PC-3 (cell line): ENCODE measurements around the gene ICAM1. TPM values are rescaled to one million over a fixed set of nuclear protein-coding genes. Genes with fewer than 3 reads are reported as not detected.

Experiments
- ATAC-seq: fragments of 200-7000 bp; cut with Tn5 transposase; 2 replicates; pipeline ENCODE4 v1.9.1; 2020; ENCODE audit warnings: mild to moderate bottlenecking, moderate library complexity
- BruUV-seq: library from RNA; stranded (reverse); fragments of 400-500 nt; replicated peaks from 2 replicates; lab custom pipeline; 2021; lab: Mats Ljungman, UMichigan
- CTCF ChIA-PET: fragments of 300-600 bp; sonication (Branson Sonifier 250); formaldehyde crosslinking; loops from one replicate; lab custom pipeline; 2022; ENCODE audit warnings: antibody characterized with exemption; lab: Charles Lee
- POLR2A ChIA-PET: fragments of 300-600 bp; sonication (Branson Sonifier 250); formaldehyde crosslinking; loops from one replicate; lab custom pipeline; 2022; ENCODE audit warnings: antibody characterized with exemption; ENCODE audit not compliant: unreplicated experiment; lab: Charles Lee
- DNase-seq: peaks from one replicate; pipeline ENCODE4 v3.0.0-alpha.2; 2015
- H2AFZ ChIP-seq: fragments of 300-600 bp; sonication (generic); 2 replicates; pipeline ENCODE4 v1.6.0; 2016; ENCODE audit warnings: antibody characterized with exemption, low read length
- H3F3A ChIP-seq: fragments of 300-600 bp; sonication (generic); one replicate; pipeline ENCODE4 v1.6.0; 2017; ENCODE audit warnings: antibody characterized with exemption, low read length, control low read depth, mild to moderate bottlenecking; ENCODE audit not compliant: unreplicated experiment
- H3K27ac ChIP-seq: fragments of 300-600 bp; sonication (generic); 2 replicates; pipeline ENCODE4 v1.5.1; 2016; ENCODE audit warnings: mild to moderate bottlenecking, low read length
- H3K27me3 ChIP-seq: fragments of 300-600 bp; sonication (generic); 2 replicates; pipeline ENCODE4 v1.6.1; 2016; ENCODE audit warnings: low read length, mixed read lengths
- H3K36me3 ChIP-seq: fragments of 300-600 bp; sonication (generic); 2 replicates; pipeline ENCODE4 v1.6.1; 2016; ENCODE audit warnings: low read depth, mixed run types, low read length, mixed read lengths
- H3K4me1 ChIP-seq: fragments of 300-600 bp; sonication (generic); 2 replicates; pipeline ENCODE4 v1.5.1; 2016; ENCODE audit warnings: low read length; ENCODE audit not compliant: insufficient read depth
- H3K4me2 ChIP-seq: fragments of 300-600 bp; sonication (generic); 2 replicates; pipeline ENCODE4 v1.6.0; 2016; ENCODE audit warnings: low read length
- H3K4me3 ChIP-seq: fragments of 300-600 bp; sonication (generic); 2 replicates; pipeline ENCODE4 v1.5.1; 2016; ENCODE audit warnings: mild to moderate bottlenecking, low read length, mixed read lengths
- H3K79me2 ChIP-seq: fragments of 300-600 bp; sonication (generic); 2 replicates; pipeline ENCODE4 v1.6.1; 2017; ENCODE audit warnings: low read length, mixed read lengths
- H3K9ac ChIP-seq: fragments of 300-600 bp; sonication (generic); 2 replicates; pipeline ENCODE4 v1.6.0; 2016; ENCODE audit warnings: mild to moderate bottlenecking, low read length
- H3K9me2 ChIP-seq: fragments of 300-600 bp; sonication (generic); replicated peaks from 2 replicates; pipeline ENCODE4 v1.6.1; 2016; ENCODE audit warnings: mixed run types, low read length, mixed read lengths
- H3K9me3 ChIP-seq: fragments of 300-600 bp; sonication (generic); 2 replicates; pipeline ENCODE4 v1.6.1; 2016; ENCODE audit warnings: low read length, mixed read lengths
- H4K20me1 ChIP-seq: fragments of 300-600 bp; sonication (generic); 2 replicates; pipeline ENCODE4 v1.6.1; 2016; ENCODE audit warnings: low read length, mixed read lengths
- EZH2 ChIP-seq: fragments of 300-600 bp; sonication (generic); IDR thresholded peaks from one replicate; pipeline ENCODE4 v1.6.1; 2017; ENCODE audit warnings: antibody characterized with exemption, mild to moderate bottlenecking, low read length; ENCODE audit not compliant: unreplicated experiment
- EZH2phosphoT487 ChIP-seq: fragments of 300-600 bp; sonication (generic); IDR thresholded peaks from 2 replicates; pipeline ENCODE4 v1.6.1; 2018; ENCODE audit warnings: mild to moderate bottlenecking, antibody characterized with exemption, low read length, borderline replicate concordance
- intact Hi-C: fragments of 100-400 bp; cut with micrococcal nuclease; formaldehyde crosslinking; loops from 2 replicates; pipeline ENCODE4 v1.9.0; 2023
- total RNA-seq: library from RNA; depleted of rRNA; stranded (reverse); fragments of >200 nt; gene quantifications from 2 replicates; pipeline ENCODE4 v1.2.3, GENCODE V29; 2014
- TF ChIP-seq, protein P1 (sequence below): fragments of 300-600 bp; sonication (generic); conservative IDR thresholded peaks from 2 replicates; pipeline ENCODE4 v1.5.1; 2017; ENCODE audit warnings: antibody characterized with exemption, low read depth, mild to moderate bottlenecking, low read length

The ICAM1 gene
- total RNA-seq, 1 experiment from 2014 or later = 15.3 TPM

DNA sequence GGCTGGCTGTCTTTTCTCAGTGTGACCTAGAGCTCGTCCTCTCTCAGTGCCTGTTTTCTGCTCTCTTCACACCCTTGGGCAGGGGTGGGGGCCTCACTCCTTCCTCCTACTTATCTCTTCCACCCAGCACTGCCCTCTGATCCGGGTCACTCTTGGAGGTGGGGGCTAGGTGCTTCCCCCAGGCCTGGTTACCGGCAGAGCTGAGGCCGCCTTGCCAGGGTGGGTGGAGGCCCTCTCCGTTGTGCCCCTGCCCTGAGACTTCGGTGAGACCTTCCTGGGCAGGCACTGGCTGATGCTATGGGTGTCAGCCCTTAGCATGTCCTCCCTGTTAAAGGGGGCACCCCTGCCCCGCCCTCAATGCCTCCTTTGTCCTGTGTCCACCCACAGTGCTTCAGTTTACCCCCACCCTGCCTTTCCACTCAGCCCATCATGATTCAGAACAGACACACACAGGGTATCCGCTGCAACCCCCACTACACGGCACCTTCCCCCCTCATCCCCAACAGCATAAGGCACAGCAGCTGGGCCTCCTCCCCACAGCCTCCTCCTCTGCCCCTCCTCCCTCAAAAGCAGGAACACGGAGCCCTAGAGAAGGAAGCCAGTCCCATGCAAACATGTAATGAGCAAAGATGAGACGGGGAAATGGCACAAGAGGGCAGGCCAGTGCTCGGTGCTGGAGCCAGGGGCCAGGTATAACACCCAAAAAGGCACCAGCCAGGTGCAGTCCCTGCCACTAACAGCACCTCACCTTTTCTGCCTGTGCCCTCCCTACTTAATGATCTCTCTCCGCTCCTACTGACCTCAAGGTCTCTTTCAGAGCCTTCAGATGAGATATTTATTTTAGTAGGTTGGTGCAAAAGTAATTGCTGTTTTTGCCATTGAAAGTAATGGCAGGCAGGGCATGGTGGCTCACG is 28.9 kb downstream of the ICAM1 start:
- Histone ChIP-seq H3K4me3 (no peak overlapping the region), H2AFZ (no peak overlapping the region), H3K9me2 (no peaks in the 10 kb centered on the region), H3F3A (no peaks in the 10 kb centered on the region), H3K79me2 (no peaks in the 10 kb centered on the region), H3K4me1 (peaks cover 8% of the 10 kb centered on the region), H3K9me3 (no peaks in the 10 kb centered on the region), H3K27me3 (no peaks in the 10 kb centered on the region), H3K27ac (no peak overlapping the region), H3K9ac (no peak overlapping the region), H4K20me1 (no peaks in the 10 kb centered on the region), H3K36me3 (no peaks in the 10 kb centered on the region), H3K4me2 (no peak overlapping the region)
- POLR2A ChIA-PET = interaction anchor here (0.6 kb wide), 1 partner anchor 82 kb away, joined by 4 read pairs; no protein-coding TSS in a partner anchor
- ATAC-seq (no peak), DNase-seq (no peak)
- CTCF ChIA-PET = no interaction called here
- TF ChIP-seq EZH2phosphoT487 = no peak
- TF ChIP-seq, protein P1, sequence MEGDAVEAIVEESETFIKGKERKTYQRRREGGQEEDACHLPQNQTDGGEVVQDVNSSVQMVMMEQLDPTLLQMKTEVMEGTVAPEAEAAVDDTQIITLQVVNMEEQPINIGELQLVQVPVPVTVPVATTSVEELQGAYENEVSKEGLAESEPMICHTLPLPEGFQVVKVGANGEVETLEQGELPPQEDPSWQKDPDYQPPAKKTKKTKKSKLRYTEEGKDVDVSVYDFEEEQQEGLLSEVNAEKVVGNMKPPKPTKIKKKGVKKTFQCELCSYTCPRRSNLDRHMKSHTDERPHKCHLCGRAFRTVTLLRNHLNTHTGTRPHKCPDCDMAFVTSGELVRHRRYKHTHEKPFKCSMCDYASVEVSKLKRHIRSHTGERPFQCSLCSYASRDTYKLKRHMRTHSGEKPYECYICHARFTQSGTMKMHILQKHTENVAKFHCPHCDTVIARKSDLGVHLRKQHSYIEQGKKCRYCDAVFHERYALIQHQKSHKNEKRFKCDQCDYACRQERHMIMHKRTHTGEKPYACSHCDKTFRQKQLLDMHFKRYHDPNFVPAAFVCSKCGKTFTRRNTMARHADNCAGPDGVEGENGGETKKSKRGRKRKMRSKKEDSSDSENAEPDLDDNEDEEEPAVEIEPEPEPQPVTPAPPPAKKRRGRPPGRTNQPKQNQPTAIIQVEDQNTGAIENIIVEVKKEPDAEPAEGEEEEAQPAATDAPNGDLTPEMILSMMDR = no peak
- TF ChIP-seq EZH2 = no peak
- intact Hi-C loops = no loop called here
- no TSS peak for BruUV-seq

DNA sequence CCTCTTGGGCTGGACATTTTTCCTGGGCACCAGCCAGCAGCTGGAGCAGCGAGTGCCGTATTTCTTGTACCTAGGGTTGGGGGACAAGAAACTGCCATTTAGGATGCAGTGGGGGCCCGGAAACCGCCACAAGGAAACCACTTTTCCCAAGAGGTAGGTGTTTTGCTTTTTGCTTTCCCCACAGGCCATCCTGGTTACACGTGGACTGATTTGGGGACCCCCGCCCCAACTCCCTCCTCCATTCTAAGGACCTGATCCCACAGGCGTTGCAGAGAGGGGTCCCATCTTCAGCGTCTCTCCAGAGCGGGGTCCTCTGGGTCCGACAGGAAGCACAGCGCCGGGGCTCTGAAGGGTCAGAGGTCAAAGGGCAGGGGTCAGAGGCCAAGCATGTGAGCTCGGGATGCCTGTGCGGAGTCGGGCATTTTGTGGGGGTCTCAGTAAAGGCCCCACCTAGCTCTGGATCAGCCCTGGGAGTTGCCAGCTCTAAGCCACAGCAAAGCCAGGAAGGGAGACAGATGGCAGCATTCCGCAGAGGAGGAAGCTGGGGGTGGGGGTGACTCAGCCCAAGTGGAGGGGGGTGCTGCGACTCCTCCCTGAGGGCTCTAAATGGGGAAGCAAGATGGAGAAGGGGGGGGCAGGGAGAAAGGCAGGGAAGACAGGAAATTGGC is 34.4 kb downstream of the ICAM1 start:
- ATAC-seq = no peak
- intact Hi-C loops = no loop called here
- Histone ChIP-seq H3K79me2 (no peaks in the 10 kb centered on the region), H3K36me3 (no peaks in the 10 kb centered on the region; the same call in 1 of the 2 replicates), H3K4me3 (no peak overlapping the region), H3K27me3 (no peaks in the 10 kb centered on the region), H3F3A (no peaks in the 10 kb centered on the region), H4K20me1 (no peaks in the 10 kb centered on the region), H3K4me2 (no peak overlapping the region), H3K4me1 (peaks cover 8% of the 10 kb centered on the region), H2AFZ (no peak overlapping the region), H3K9me2 (no peaks in the 10 kb centered on the region), H3K9me3 (no peaks in the 10 kb centered on the region), H3K9ac (no peak overlapping the region), H3K27ac (no peak overlapping the region)
- CTCF ChIA-PET = no interaction called here
- POLR2A ChIA-PET = no interaction called here
- DNase-seq = no peak
- no TSS peak for BruUV-seq
- TF ChIP-seq, protein P1 = no peak
- TF ChIP-seq EZH2 (no peak), EZH2phosphoT487 (no peak)
